ENCODE data around the gene MLPH. TPM values are rescaled to one million over a fixed set of nuclear protein-coding genes. Genes with fewer than 3 reads are reported as not detected.

MLPH gene
- total RNA-seq, 4 donors from 2014 or later, result 5.3 to 8.7 (median 7.8) TPM

DNA sequence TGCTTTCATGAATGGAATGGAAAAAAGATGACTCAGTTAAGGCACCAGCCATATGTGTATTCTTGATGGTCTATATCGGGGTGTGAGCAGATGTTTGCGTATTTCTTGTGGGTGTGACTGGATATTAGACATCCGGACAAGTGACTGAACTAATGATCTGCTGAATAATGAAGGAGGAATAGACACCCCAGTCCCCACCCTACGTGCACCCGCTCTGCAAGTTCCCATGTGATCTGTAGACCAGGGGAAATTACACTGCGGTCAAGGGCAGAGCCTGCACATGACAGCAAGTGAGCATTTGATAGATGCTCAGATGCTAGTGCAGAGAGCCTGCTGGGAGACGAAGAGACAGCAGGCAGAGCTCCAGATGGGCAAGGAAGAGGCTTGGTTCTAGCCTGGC is 66.9 kb downstream of the MLPH start:
- Histone ChIP-seq H3K27me3 (no peaks in the 10 kb centered on the region), H3K4me1 (peaks cover 1 to 31% (median 23%) of the 10 kb centered on the region in 4 donors), H3K27ac (replicated peaks in 1 of 4) (no peak overlapping the region), H3K4me3 (no peak overlapping the region), H3K36me3 (peaks cover 0 to 3% (median 0%) of the 10 kb centered on the region in 4 donors), H3K9me3 (peaks cover 0 to 12% (median 8%) of the 10 kb centered on the region in 4 donors)
- intact Hi-C loops (cut with DNase I), result no loop called here
- DNase-seq (ENCODE audit: extremely low spot score), result no peak
- TF ChIP-seq EP300 (IDR thresholded peaks at IDR 0.05) (no peak), POLR2AphosphoS5 (IDR thresholded peaks at IDR 0.05) (no peak), POLR2A (IDR thresholded peaks at IDR 0.05; ENCODE audit: low read depth) (no peak)
- TF ChIP-seq, protein P1, sequence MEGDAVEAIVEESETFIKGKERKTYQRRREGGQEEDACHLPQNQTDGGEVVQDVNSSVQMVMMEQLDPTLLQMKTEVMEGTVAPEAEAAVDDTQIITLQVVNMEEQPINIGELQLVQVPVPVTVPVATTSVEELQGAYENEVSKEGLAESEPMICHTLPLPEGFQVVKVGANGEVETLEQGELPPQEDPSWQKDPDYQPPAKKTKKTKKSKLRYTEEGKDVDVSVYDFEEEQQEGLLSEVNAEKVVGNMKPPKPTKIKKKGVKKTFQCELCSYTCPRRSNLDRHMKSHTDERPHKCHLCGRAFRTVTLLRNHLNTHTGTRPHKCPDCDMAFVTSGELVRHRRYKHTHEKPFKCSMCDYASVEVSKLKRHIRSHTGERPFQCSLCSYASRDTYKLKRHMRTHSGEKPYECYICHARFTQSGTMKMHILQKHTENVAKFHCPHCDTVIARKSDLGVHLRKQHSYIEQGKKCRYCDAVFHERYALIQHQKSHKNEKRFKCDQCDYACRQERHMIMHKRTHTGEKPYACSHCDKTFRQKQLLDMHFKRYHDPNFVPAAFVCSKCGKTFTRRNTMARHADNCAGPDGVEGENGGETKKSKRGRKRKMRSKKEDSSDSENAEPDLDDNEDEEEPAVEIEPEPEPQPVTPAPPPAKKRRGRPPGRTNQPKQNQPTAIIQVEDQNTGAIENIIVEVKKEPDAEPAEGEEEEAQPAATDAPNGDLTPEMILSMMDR (IDR thresholded peaks at IDR 0.05), result no peak
- WGBS, result 90% methylated on average over 7 of the region's 7 CpGs

DNA sequence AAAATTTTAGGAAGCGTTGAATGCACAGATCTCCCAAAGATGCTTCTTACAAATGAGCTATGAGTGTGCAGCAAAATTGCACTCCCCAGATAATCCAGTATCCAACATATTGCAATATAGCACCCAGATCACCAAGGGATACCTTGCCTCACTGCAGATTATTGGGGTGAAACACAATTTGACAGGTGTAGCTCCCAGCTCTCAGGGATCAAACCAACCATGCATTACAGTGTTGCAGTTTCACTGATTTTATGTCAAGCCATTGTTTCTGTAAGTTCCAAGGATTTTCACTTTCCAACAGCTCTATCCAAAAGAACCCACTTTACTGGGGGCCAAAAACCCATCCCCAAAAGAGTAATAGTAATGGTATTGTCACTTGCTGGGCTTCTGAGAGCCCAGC is 68.5 kb downstream of the MLPH start:
- Histone ChIP-seq H3K27me3 (no peaks in the 10 kb centered on the region), H3K4me1 (peaks cover 9 to 40% (median 32%) of the 10 kb centered on the region in 4 donors), H3K27ac (replicated peaks in 1 of 4) (no peak overlapping the region), H3K4me3 (no peak overlapping the region), H3K36me3 (peaks cover 0 to 3% (median 0%) of the 10 kb centered on the region in 4 donors), H3K9me3 (peaks cover 0 to 12% (median 8%) of the 10 kb centered on the region in 4 donors)
- DNase-seq (ENCODE audit: extremely low spot score), result no peak
- WGBS, result 95% methylated on average over 1 of the region's 1 CpG
- no peak for TF ChIP-seq POLR2A (IDR thresholded peaks at IDR 0.05; ENCODE audit: low read depth)
- TF ChIP-seq, protein P1 (IDR thresholded peaks at IDR 0.05), result no peak
- TF ChIP-seq EP300 (IDR thresholded peaks at IDR 0.05), result no peak
- no peak for TF ChIP-seq POLR2AphosphoS5 (IDR thresholded peaks at IDR 0.05)
- intact Hi-C loops (cut with DNase I), result no loop called here

DNA sequence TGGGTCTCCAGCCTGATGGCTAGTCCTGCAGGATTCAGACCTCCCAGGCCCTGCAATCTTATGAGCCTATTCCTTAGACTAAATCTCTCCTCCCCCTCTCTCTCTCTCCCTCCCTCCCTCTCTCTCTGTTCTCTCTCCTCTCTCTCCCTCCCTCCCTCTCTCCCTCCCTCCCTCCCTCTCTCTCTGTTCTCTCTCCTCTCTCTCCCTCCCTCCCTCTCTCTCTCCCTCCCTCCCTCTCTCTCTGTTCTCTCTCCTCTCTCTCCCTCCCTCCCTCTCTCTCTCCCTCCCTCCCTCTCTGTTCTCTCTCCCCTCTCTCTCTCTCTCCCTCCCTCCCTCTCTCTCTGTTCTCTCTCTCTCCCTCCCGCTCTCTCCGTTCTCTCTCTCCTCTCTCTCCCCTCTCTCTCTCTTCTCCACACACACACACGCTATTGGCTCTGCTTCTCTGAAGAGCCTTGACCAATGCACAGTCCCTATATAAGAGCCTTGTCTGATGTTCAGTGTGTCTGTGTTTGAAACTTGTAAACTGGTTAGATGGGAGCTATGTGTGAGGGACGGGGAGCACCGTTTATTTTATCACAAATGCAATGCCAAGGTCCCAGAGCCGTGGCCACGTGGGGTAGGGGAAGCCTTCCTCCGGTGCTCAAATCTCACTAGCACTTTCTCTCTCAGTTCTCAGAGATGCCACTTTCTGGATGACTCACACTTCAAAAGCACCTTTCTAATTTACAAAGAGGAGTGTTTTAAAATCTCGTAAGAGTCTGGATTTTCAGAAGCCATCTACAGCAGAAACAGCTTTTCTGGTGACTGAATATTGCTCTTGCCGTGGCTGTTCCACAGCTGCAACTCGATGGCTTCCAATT is 70.0 kb downstream of the MLPH start:
- intact Hi-C loops (cut with DNase I), result no loop called here
- WGBS, result 40% methylated on average over 8 of the region's 11 CpGs

DNA sequence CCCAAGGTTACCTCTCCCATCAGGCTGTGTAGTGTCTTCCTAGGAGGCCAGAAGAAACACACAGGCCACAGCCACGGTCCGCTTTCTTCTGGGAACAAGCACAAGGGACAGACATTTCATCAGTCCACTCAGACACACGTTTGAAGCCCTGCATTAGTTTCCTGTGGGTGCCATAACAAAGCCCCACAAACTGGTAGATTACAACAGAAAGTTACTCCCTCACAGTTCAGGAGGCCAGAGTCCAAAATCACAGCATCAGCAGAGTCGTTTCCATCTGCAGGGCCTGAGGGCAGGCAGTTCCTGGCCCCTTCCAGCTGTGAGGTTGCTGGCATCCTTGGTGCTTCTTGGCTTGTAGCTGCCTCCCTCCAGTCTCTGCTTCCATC is 70.6 kb downstream of the MLPH start:
- peaks cover 0 to 3% (median 0%) of the 10 kb centered on the region in 4 donors for H3K36me3 ChIP-seq
- no peak overlapping the region for H3K4me3 ChIP-seq
- no peak for TF ChIP-seq EP300 (IDR thresholded peaks at IDR 0.05)
- no peak for TF ChIP-seq POLR2AphosphoS5 (IDR thresholded peaks at IDR 0.05)
- TF ChIP-seq POLR2A (IDR thresholded peaks at IDR 0.05; ENCODE audit: low read depth), result no peak
- TF ChIP-seq, protein P1 (IDR thresholded peaks at IDR 0.05), result no peak
- peaks cover 9 to 30% (median 26%) of the 10 kb centered on the region in 4 donors for H3K4me1 ChIP-seq
- intact Hi-C loops (cut with DNase I), result no loop called here
- H3K27me3 ChIP-seq, result no peaks in the 10 kb centered on the region
- peak overlapping the region; percentile 54 to 68 (median 60) for H3K27ac ChIP-seq (replicated peaks in 1 of 4)
- H3K9me3 ChIP-seq, result peaks cover 0 to 12% (median 8%) of the 10 kb centered on the region in 4 donors
- WGBS, result 73% methylated on average over 4 of the region's 4 CpGs
- DNase-seq (ENCODE audit: extremely low spot score), result no peak

More for the DNA sequence above, 70.0 kb downstream of the MLPH start:
- Histone ChIP-seq H3K4me1 (peaks cover 9 to 34% (median 26%) of the 10 kb centered on the region in 4 donors), H3K4me3 (peak overlapping the region in 1 of 4 donors; percentile 12), H3K9me3 (peaks cover 0 to 12% (median 8%) of the 10 kb centered on the region in 4 donors), H3K27me3 (no peaks in the 10 kb centered on the region), H3K36me3 (peaks cover 0 to 3% (median 0%) of the 10 kb centered on the region in 4 donors), H3K27ac (replicated peaks in 1 of 4) (peak overlapping the region; percentile 54 to 68 (median 60))
- DNase-seq (ENCODE audit: extremely low spot score), result no peak
- TF ChIP-seq POLR2A (IDR thresholded peaks at IDR 0.05; ENCODE audit: low read depth) (no peak), EP300 (IDR thresholded peaks at IDR 0.05) (no peak), POLR2AphosphoS5 (IDR thresholded peaks at IDR 0.05) (peak in 1 of 2 donors; percentile 24)
- TF ChIP-seq, protein P1 (IDR thresholded peaks at IDR 0.05), result peak in 2 of 3 experiments; percentile 8 to 36
